Body of pancreas (tissue), 4 donors: ENCODE data around the gene PAX6. TPM values are rescaled to one million over a fixed set of nuclear protein-coding genes. Genes with fewer than 3 reads are reported as not detected.

ENCODE experiments used
- ATAC-seq: fragments of 150-250 bp; one replicate; pipeline ENCODE4 v1.9.1; 2016
- DNase-seq, 4 donors: peaks; one replicate each; pipeline ENCODE4 v3.0.0-alpha.2; 2019
- H3K27ac ChIP-seq, 4 donors: fragments of 200-600 bp; sonication (generic); 1 replicate in 3 of 4; 2 replicates in 1 of 4; pipeline versions ENCODE4 v1.5.1 to v1.6.1; 2016 to 2019; ENCODE audit warnings: mild to moderate bottlenecking in 1 of 4, mixed read lengths in 1 of 4, moderate library complexity in 1 of 4
- H3K27me3 ChIP-seq, 2 donors: fragments of 200-600 bp; sonication (generic); one replicate each; pipeline ENCODE4 v1.6.0; 2016; ENCODE audit warnings: mild to moderate bottlenecking in 1 of 2
- H3K36me3 ChIP-seq, 2 donors: fragments of 200-600 bp; sonication (generic); replicated peaks in 1 of 2; 2 replicates each; pipeline ENCODE4 v1.5.1; 2016; ENCODE audit warnings: low read depth in 2 of 2; ENCODE audit not compliant: insufficient read depth in 1 of 2
- H3K4me1 ChIP-seq: fragments of 200-600 bp; sonication (generic); one replicate; pipeline ENCODE4 v1.6.0; 2016
- H3K4me3 ChIP-seq, 2 donors: fragments of 200-600 bp; sonication (generic); 1 replicate in 1 of 2; 2 replicates in 1 of 2; pipeline ENCODE4 v1.5.1; 2016 to 2019
- H3K9me3 ChIP-seq, 3 donors: fragments of 200-600 bp; sonication (generic); 1 replicate in 2 of 3; 2 replicates in 1 of 3; pipeline ENCODE4 v1.5.1; 2016
- CTCF ChIP-seq, 7 experiments: fragments of 450-650 bp in 4 of 7; fragments of 200-600 bp in 3 of 7; sonication (generic) in 3 of 7; IDR thresholded peaks; one replicate each; pipeline ENCODE4 v1.5.1; 2016 to 2019; ENCODE audit warnings: antibody characterized with exemption in 7 of 7
- POLR2A ChIP-seq, 3 donors: fragments of 450-650 bp; IDR thresholded peaks; one replicate each; pipeline ENCODE4 v1.6.1; 2016; ENCODE audit warnings: antibody characterized with exemption in 3 of 3, mild to moderate bottlenecking in 2 of 3
- WGBS, 2 donors: methylation state at CpG; one replicate each; pipeline ENCODE4 v1.1.5; 2017; 5-methylcytosine and 5-hydroxymethylcytosine counted together
- intact Hi-C: fragments of 100-400 bp; cut with DNase I; formaldehyde crosslinking; loops from one replicate; pipeline ENCODE4 v1.15.1; 2023
- total RNA-seq, 2 donors: library from RNA; depleted of rRNA; stranded (reverse); fragments of >200 nt; gene quantifications; one replicate each; pipeline ENCODE4 v1.1.0, GENCODE V29; 2016

The PAX6 gene
- total RNA-seq, 2 donors from 2014 or later: 10.2 to 12.5 TPM

DNA sequence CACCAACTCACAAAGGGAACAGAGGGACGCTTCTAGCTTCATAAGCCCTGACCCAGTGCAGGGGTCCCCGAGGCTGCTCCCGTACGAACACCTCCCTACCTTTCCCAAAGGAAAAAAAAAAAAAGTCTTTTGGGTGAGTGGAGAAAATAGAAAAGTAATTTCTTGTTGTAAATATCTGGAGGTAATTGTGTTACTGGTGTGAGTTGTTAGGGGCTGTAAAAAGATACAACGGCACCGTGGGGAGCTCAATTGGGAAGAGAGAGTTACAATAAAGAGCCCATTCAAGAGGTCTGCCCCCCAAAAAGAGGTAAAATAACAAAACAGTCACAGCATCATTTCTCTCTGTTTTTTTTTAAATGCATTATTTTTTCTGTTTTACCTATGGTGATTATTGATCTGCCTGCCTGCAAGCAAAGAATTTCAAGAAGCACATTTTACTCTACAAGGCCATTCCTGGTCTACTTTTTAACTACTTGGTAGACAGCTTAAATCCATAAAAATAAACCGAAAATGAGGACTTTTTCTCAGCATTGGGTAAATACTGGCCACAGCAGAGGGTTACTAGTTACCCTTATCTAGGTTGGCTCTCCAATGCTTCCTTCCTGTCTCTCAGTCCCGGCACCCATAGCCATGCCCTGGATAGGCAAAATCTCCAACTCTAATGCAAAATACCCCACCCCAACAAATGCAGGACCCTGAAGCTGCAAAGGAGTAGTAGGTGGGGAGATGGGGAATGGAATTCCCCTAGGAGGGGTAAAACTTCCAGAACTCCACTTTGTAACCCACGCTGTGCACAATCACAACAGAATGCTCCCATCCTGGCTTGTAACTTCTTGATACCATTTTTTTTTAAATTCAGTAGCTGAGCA is 3.1 kb downstream of the PAX6 start:
- ATAC-seq (no peak), DNase-seq (no peak)
- TF ChIP-seq CTCF (IDR thresholded peaks at IDR 0.05): no peak
- no peak for TF ChIP-seq POLR2A (IDR thresholded peaks at IDR 0.05)
- peaks cover 58% of the 10 kb centered on the region for H3K4me1 ChIP-seq
- peaks cover 3 to 94% of the 10 kb centered on the region in 2 donors for H3K27me3 ChIP-seq
- WGBS, 2 donors: 8 to 18% methylated on average over 9 of the region's 9 CpGs
- intact Hi-C loops: no loop called here
- no peaks in the 10 kb centered on the region for H3K36me3 ChIP-seq
- H3K9me3 ChIP-seq: no peaks in the 10 kb centered on the region
- no peak overlapping the region for H3K27ac ChIP-seq
- H3K4me3 ChIP-seq: no peak overlapping the region

DNA sequence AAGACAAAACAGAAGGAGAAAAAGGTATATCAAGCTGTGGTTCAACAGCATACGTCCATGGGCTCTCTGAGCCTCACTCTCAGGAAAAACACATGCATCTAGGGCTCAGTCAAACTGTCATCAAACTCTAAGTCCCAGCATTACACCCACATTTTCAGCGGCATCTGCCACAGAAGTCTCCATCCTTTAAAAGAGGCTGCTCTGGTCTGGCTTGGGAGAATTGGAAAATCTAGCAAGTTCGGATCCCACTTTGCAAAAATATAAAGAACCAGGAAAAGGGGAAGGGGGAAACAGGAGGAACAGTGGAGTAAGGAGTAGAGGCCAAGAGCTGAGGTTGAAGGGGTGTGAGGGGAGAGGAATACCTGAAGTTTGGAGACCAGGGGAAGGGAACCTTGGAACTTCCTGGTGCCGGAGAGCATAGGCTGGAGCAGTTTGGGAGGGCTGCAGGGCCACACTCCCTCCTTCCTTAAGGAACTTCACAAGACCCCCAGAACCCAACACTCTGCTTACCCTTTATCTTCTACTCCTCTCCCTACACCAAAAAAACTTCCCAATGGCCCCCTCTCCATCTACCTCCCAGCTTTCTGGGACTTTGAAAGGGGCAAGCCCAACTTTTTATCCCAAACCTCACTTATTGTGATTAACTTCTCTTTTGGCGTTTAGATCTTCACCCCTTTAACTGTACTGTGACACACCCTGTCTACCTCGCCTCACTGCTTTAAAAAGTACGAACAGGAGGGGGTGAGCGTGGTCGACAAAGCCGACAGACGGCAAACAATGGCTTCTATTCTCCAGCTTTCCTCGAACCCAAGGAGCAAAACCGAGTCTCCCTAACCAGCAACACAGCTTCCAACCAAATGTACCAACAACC is 4.0 kb downstream of the PAX6 start:
- Histone ChIP-seq H3K9me3 (no peaks in the 10 kb centered on the region), H3K4me3 (no peak overlapping the region), H3K27ac (no peak overlapping the region), H3K36me3 (no peaks in the 10 kb centered on the region), H3K4me1 (peaks cover 49% of the 10 kb centered on the region), H3K27me3 (peaks cover 3 to 91% of the 10 kb centered on the region in 2 donors)
- 13 to 21% methylated on average over 13 of the region's 13 CpGs for WGBS, 2 donors
- ATAC-seq: no peak
- intact Hi-C loops: no loop called here
- TF ChIP-seq POLR2A (IDR thresholded peaks at IDR 0.05) (no peak), CTCF (IDR thresholded peaks at IDR 0.05) (no peak)
- no peak for DNase-seq

GRCh38 chr11:31806186-31806927 is 4.8 kb downstream of the PAX6 start:
- no peak for TF ChIP-seq CTCF (IDR thresholded peaks at IDR 0.05)
- TF ChIP-seq POLR2A (IDR thresholded peaks at IDR 0.05): no peak
- H3K27me3 ChIP-seq: peaks cover 3 to 84% of the 10 kb centered on the region in 2 donors
- H3K4me1 ChIP-seq: peaks cover 42% of the 10 kb centered on the region
- WGBS, 2 donors: 6 to 32% methylated on average over 5 to 36 of the region's 36 CpGs
- no peak overlapping the region for H3K4me3 ChIP-seq
- DNase-seq: no peak
- intact Hi-C loops: no loop called here
- H3K36me3 ChIP-seq: no peaks in the 10 kb centered on the region
- ATAC-seq: no peak
- no peak overlapping the region for H3K27ac ChIP-seq
- H3K9me3 ChIP-seq: no peaks in the 10 kb centered on the region

DNA sequence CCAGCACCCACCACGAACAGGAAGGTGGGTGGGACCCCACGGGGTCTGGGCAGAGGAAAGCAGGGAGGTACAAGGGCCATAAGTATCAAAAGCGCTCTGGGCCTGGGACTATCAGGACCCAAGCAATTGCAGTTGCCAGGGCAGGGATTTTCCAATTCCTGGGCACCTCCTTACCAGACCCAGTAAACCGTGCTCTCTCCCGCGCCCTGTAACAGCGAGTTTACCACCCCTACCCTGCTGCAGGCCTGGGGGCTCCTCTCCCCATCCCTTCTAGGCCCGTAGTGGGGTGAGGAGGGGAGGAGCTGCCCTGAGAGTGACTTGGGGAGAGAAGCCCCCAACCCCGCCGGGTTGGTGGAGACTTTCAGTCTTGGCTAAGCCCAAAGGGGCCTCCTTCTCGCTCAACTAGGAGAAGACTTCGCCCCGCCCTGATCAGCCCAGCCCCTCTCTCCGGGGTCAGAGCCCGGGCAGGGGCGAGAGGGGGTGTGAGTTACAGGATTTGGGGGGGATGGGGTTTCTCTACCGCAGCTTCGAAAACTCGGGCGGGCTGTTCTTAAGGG is 5.4 kb downstream of the PAX6 start:
- H3K4me3 ChIP-seq: no peak overlapping the region
- no peak for TF ChIP-seq POLR2A (IDR thresholded peaks at IDR 0.05)
- TF ChIP-seq CTCF (IDR thresholded peaks at IDR 0.05): no peak
- peaks cover 36% of the 10 kb centered on the region for H3K4me1 ChIP-seq
- ATAC-seq: no peak
- intact Hi-C loops: no loop called here
- 8 to 12% methylated on average over 9 to 20 of the region's 20 CpGs for WGBS, 2 donors
- no peak for DNase-seq
- peaks cover 3 to 78% of the 10 kb centered on the region in 2 donors for H3K27me3 ChIP-seq
- no peak overlapping the region for H3K27ac ChIP-seq
- H3K9me3 ChIP-seq: no peaks in the 10 kb centered on the region
- H3K36me3 ChIP-seq: no peaks in the 10 kb centered on the region
